AML-193 (cell line): ENCODE data around the gene RNF115.
"Not testable (repeated sequence)": the region's sequence is repeated elsewhere in the genome, so short reads cannot be mapped to it uniquely, and the experiment has no call there.

Experiments used
- DNase-seq, 2 experiments: peaks; one replicate each; lab custom pipeline; 2025; lab: John Stamatoyannopoulos, UW

Gene RNF115

DNA sequence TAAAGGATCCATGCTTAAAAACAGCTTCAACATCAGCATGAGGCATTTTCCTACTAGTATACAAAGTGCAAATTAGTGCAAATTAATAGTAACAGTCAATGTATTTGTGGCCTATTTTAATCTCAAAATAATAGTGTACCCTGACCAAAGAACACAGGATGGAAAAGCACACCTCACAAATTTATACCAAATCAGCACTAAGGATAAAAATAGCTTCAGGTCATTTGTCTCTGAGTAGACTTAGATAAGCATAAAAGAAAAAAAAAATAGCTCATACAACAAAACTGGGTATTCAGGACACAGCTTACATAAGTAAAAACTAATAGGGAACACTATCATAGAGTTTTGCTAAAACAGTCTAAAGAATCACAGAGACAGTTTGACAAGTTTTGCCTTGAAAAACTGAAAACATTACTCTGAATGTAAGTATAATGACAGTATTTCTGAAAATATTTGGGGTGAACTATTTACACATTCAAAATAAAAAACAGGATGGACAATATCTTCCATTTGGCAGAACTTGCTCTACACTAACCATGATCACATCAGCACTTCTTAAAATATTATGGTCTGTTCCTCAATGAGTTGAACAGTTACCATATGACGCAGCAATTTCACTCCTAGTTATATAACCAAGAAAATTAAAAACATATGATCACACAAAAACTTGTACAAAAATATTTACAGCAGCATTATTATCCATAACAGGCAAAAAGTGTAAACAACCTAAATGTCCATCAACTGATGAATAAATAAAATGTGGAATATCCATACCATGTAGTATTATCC lies 46.3 kb downstream of the RNF115 start:
- DNase-seq, result no peak

DNA sequence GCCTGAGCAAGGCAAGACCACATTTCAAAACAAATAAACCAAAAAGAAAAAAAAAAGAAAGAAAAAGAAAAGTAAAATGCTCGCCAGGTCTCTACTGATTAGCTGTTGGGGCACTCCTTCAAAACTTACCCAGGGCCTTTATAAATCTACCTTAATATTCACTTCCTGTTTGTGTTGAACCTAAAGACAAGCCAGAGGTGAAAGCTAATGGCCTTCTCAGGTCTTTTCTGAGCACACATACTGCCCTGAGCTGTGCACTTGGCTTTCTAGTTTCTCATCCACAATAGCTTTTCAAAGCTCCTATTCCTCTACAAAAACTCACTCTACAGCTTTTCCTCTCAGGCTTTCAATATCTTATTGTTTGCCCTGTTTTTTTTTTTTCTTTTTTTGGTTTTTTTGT lies 50.5 kb downstream of the RNF115 start:
- no peak for DNase-seq

DNA sequence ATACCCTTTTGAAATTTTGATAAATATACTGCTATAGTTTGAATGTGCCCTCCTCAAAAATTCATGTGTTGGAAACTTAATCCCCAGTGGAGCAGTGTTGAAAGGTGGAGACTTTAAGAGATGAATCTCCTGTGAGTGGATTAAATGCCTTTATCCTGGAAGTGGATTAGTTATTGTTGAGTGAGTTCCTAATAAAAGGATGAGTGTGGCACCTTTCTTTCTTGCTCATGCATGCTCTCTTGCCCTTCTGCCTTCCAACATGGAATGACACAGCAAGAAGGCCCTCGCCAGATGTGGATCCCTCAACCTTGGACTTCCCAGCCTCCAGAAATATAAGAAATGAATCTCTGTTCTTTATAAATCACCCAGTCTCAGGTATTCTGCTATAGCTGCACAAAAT lies 52.8 kb downstream of the RNF115 start:
- DNase-seq, result no peak

DNA sequence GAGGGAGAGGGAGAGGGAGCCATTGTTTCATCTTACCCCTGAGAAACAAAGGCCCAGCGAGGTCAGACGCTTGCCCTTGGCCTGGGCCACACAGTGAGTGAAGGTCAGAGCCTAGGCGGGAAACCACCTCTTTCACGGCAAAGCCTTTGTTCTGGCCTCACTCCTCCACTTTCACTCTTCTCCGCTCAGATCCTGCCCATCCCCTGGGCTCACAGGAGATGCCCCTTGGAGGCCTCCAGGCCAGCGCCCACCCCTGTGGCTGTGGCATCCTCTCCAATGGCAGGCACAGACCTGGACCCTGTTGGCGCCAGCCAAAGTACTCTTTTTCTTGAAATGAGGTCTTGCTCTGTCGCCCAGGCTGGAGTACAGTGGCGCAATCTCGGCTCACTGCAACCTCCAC lies 55.9 kb downstream of the RNF115 start:
- DNase-seq, result not testable (repeated sequence)

DNA sequence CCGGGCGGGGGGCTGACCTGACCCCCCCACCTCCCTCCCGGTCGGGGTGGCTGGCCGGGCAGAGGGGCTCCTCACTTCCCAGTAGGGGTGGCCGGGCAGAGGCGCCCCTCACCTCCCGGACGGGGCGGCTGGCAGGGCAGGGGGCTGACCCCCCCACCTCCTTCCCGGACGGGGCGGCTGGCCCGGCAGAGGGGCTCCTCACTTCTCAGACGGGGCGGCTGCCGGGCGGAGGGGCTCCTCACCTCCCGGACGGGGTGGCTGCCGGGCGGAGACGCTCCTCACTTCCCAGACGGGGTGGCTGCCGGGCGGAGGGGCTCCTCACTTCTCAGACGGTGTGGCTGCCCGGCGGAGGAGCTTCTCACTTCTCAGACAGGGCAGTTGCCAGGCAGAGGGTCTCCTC lies 57.0 kb downstream of the RNF115 start:
- not testable (repeated sequence) for DNase-seq

DNA sequence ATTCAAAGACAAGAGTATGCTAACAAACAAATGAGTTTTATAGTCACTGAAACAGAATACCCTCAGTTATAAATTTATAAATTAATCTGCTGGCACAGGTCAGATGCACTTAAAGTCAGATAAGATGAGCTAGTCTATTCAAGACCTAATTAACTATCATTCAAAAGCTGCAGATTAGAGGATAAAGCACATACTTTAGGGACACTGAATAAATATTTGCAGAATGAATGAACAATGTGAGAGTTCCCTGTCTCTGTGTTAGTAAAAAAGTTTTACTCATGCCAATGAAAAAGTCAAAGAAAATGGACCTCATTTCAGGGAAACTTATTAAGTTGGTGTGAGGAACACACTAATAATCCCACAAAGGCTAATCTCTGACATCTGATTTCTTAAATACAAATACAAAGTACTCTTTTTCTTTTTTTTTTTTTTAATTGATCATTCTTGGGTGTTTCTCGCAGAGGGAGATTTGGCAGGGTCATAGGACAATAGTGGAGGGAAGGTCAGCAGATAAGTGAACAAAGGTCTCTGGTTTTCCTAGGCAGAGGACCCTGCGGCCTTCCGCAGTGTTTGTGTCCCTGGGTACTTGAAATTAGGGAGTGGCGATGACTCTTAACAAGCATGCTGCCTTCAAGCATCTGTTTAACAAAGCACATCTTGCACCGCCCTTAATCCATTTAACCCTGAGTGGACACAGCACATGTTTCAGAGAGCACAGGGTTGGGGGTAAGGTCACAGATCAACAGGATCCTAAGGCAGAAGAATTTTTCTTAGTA lies 58.1 kb downstream of the RNF115 start:
- DNase-seq, result not testable (repeated sequence)

DNA sequence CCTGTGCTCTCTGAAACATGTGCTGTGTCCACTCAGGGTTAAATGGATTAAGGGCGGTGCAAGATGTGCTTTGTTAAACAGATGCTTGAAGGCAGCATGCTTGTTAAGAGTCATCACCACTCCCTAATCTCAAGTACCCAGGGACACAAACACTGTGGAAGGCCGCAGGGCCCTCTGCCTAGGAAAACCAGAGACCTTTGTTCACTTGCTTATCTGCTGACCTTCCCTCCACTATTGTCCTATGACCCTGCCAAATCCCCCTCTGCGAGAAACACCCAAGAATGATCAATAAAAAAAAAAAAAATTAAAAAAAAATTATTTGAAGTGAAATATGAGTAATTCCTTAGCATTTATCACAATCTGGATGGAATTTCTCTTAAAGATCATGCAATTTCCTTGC lies 58.8 kb downstream of the RNF115 start:
- not testable (repeated sequence) for DNase-seq

DNA sequence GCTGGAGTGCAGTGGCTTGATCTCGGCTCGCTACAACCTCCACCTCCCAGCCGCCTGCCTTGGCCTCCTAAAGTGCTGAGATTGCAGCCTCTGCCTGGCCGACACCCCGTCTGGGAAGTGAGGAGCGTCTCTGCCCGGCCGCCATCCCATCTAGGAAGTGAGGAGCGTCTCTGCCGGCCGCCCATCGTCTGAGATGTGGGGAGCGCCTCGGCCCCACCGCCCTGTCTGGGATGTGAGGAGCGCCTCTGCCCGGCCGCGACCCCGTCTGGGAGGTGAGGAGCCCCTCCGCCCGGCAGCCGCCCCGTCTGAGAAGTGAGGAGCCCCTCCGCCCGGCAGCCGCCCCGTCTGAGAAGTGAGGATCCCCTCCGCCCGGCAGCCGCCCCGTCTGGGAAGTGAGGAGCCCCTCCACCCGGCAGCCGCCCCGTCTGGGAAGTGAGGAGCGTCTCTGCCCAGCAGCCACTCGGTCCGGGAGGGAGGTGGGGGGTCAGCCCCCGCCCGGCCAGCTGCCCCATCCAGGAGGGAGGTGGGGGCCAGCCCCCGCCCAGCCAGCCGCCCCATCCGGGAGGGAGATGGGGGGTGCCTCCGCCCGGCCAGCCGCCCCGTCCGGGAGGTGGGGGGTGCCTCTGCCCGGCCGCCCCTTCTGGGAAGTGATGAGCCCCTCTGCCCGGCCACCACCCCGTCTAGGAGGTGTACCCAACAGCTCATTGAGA lies 59.5 kb downstream of the RNF115 start:
- DNase-seq, result not testable (repeated sequence)

DNA sequence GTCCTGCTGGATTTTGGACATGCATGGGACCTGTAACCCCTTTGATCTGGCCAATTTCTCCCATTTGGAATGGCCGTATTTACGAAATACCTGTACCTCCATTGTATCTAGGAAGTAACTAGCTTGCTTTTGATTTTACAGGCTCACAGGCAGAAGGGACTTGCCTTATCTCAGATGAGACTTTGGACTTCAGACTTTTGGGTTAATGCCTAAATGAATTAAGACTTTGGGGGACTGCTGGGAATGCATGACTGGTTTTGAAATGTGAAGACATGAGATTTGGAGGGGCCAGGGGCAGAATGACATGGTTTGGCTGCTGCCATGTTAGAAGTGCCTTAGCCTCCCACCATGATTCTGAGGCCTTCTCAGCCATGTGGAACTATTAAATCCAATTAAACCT lies 61.9 kb downstream of the RNF115 start:
- not testable (repeated sequence) for DNase-seq

DNA sequence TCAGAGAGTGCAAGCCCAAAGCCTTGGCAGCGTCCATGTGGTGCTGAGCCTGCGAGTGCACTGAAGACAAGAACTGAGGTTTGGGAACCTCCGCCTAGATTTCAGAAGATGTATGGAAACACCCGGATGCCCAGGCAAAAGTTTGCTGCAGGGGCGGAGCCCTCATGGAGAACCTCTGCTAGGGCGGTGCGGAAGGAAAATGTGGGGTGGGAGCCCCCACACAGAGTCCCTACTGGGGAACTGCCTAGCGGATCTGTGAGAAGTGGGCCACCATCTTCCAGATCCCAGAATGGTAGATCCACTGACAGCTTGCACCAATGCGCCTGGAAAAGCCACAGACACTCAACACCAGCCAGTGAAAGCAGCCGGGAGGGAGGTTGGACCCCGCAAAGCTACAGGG lies 62.4 kb downstream of the RNF115 start:
- not testable (repeated sequence) for DNase-seq

DNA sequence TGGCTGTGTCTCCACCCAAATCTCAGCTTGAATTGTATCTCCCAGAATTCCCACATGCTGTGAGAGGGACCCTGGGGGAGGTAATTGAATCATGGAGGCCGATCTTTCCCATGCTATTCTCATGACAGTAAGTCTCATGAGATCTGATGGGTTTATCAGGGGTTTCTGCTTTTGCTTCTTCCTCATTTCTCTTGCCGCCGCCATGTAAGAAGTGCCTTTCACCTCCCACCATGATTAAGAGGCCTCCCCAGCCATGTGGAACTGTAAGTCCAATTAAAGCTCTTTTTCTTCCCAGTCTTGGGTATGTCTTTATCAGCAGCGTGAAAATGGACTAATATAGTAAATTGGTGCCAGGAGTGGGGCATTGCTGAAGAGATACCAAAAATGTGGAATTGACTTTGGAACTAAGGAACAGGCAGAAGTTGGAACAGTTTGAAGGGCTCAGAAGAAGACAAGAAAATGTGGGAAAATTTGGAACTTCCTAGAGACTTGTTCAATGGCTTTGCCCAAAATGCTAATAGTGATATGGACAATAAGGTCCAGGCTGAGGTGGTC lies 63.4 kb downstream of the RNF115 start:
- DNase-seq, result not testable (repeated sequence)

DNA sequence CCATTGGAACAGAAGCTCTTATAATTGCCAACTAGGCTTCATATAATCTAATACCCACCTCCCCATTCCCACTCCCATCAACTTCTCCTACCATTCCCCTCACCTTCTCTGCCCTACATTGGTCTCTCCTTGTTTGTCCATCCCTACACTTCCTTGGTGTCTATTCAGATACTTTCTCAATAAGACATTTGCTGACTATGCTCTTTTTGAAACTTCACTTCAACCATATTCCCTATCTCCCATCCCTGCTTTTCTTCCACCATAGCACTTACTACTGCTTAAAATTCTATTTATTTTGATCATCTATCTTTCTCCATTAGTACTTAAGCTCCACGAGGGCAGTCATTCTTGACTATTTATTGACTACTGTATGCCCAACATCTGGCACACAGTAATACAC lies 64.2 kb downstream of the RNF115 start:
- DNase-seq, result no peak

DNA sequence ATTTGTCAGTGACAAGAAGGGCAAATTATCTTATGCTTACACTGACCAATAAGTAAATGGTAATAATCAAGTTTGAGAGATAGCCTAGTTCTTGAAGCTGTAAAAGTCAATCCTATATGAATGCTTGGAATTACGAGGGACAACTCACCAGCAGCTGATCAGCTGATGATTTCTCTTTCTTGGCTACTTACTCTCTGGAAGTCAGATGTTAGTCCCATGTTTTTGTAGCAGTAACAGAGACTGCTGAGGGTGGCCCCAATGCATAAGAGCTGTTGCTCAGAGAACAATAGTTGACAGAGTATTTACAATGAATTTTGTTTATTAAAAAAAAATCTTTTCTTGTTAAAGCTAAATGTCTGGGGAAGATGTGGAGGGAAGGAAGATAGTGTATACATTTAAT lies 65.3 kb downstream of the RNF115 start:
- DNase-seq, result no peak

DNA sequence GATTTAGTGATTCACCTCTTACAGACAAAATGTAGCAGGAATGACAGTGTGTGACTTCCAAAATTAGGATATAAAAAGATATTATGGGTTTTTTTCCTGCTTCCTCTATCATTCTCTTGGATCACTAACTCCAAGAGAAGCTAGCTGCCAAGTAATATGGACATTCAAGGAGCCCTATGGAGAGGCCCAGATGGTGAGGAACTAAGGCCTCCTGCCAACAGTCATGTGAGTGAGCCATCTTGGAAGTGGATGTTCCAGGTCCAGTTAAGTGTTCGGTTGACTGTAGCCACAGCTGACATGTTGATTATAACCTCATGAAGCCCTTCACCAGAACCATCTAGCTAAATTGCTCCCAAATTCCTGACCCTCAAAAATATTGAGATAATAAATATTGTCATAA lies 65.8 kb downstream of the RNF115 start:
- DNase-seq, result no peak

DNA sequence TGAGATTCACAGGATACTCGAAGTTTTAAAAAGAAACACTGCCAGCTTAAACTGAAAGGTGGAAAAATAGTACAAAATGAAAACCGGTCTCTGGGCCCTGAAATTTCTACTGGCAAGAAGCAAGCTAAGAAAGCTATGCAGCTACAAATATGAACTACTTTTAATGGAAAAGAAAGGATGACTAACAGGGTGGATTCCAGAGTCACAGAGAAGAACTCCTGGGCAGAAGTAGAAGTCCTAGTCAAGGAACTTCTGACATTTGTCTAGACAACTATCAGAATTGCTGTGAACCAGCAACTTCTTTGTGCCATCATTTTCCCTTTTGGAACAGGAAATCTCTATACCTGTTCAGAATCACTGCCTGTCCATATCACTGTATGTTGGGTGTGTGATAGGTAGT lies 66.5 kb downstream of the RNF115 start:
- no peak for DNase-seq

DNA sequence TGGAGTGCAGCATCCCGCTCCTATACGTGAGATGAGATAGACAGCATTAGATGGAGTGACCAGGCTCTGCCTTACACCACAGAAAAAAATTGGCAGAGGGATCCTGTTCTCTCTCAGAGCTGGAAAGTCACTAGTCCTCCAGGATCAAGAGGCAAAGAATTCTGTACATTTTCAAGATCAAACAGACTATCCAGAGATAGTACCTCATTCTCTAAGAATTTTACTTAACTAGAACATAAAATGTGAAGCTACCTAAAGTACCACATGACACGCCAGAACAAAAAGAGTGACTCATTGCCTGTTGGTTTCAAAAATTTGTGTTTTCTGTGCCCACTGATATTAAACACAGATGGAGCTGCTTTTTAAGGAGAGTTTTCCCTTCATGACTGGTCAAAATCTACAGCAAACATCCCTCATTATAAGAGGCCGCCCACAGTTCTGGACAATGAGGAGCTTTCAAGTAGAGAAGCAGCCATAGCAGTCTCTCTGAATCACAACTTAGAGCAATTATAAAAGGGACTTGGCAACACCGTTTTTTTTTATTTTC lies 72.3 kb downstream of the RNF115 start:
- DNase-seq, result no peak

DNA sequence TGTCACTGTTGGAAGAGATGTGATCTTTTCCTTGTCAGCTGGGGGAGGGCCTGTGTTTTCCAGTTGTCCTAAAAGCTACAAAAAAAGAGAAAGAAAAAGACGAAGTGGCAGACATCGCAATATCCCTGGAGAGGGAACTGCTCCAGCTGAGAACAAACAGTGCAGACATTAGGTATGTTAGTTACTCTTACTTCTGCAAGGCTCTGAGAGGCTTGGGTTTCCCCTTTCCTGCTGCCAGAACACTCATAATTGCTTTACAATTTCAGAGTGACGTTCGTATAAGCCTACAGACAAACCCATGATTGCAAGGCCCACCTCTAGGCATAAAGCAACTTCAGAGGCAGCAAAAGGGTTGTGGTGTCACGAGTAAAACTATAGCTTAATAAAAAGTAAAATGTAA lies 73.5 kb downstream of the RNF115 start:
- no peak for DNase-seq

DNA sequence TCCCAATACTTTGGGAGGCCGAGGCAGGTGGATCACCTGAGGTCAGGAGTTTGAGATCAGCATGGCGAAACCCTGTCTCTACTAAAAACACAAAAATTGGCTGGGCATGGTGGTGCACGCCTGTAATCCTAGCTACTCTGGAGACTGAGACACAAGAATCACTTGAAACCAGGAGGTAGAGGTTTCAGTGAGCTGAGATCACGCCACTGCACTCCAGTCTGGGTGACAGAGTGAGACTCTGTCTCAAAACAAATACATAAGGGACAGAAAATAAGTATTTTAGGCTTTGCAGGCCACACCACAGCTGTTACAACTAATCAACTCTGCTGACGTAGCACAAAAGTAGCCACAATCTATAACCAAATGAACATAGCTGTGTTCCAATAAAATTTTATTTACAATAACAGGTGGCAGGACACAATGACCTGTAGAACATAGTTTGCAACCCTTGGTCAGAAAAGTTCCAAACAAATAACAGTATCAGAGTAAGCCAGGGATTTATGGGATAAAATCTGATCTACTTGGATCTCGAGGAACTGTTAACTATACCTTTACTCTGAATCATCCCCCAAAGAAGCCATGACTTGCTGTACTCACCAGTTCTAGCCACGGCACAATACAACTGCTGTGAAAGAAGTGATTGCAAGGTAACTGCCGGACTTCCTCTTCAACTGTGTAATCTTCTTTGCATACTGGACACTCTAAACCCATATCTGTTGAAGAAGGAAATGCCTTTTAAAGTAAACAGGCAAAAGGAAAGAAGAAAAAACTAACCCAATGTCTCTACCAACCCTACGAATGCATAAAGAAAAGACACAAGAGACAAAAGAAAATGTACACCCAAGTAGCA lies 76.3 kb downstream of the RNF115 start:
- peak in 1 of 2 experiments; percentile 9 for DNase-seq

DNA sequence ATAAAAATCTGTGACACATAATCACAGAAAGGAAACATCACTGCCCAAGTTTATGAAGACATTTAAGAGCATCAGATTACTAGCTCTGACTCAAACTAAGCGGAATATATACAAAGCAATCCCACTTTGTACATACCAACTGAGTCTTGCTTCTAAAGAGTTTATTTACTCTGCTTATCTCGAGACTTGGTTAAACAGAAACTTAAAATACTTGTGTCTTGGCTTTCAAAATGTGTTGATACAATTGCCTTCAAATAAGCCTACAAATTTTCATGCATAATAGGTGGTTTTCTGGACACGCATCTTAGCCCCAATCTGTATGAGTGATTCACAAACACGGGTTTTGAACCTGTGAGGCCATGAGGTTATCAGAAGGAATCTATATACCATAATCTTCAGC lies 83.6 kb downstream of the RNF115 start:
- no peak for DNase-seq

DNA sequence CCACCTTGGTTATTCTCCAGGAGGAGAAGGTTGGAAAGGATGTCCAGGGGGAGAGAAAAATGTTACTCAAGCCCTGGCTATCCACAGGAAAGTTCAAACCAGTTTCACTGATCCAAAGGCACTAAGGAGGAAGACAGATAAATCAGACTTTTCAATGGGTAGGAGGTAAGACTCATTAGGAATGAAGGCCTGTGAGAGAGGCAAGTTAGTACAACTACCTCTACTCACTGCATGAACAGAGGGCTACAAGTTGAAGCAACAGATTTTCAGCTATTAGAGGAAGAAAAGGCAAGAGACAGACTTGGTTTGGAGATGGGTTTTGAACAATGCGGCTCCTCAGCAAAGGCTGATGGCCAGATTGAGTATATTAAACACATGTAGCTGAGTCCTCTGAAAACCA lies 87.7 kb downstream of the RNF115 start:
- DNase-seq, result no peak

DNA sequence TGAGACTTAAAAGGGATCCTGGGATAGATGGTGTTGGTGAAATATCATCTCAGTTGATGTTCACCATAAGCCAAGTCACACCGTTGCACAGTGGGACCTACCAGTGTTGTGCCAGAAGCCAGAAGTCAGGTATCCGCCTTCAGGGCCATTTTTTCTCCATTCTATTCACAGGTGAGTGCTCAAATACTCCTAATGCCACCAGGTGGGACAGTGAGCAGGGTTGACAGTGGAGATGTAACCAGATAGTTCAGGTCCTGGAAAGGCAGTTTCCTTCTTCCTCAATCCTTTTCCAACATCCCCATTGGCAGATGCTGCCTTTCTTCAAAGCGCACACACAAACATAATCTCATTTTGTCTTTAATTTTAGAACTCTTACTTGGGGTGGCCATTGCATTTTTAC lies 93.0 kb downstream of the RNF115 start:
- no peak for DNase-seq
